Ishikawa (cell line): ENCODE results near the gene GAP43.

Experiments
- CEBPB ChIP-seq: IDR thresholded peaks from 2 replicates; pipeline ENCODE4 v1.6.1; 2012
- CREB1 ChIP-seq: IDR thresholded peaks from 2 replicates; pipeline ENCODE4 v1.6.1; 2012; ENCODE audit warnings: low read depth
- EP300 ChIP-seq: IDR thresholded peaks from 2 replicates; pipeline ENCODE4 v1.6.1; 2012; ENCODE audit warnings: borderline replicate concordance
- FOXM1 ChIP-seq: IDR thresholded peaks from 2 replicates; pipeline ENCODE4 v1.6.1; 2012; ENCODE audit warnings: low read depth, borderline replicate concordance
- RAD21 ChIP-seq: IDR thresholded peaks from 2 replicates; pipeline ENCODE4 v1.6.1; 2012; ENCODE audit warnings: low read depth
- REST ChIP-seq: IDR thresholded peaks from 2 replicates; pipeline ENCODE4 v1.6.1; 2012; ENCODE audit warnings: low read depth, mild to moderate bottlenecking
- TAF1 ChIP-seq: IDR thresholded peaks from 2 replicates; pipeline ENCODE4 v1.6.1; 2012; ENCODE audit warnings: low read depth, mild to moderate bottlenecking
- TCF12 ChIP-seq: IDR thresholded peaks from 2 replicates; pipeline ENCODE4 v1.6.1; 2012; ENCODE audit warnings: low read depth
- YY1 ChIP-seq: IDR thresholded peaks from 2 replicates; pipeline ENCODE4 v1.6.1; 2012; ENCODE audit warnings: low read depth

- TF ChIP-seq EP300, result no peak
- no peak for TF ChIP-seq CEBPB
- no peak for TF ChIP-seq TAF1
- TF ChIP-seq FOXM1, result no peak
- no peak for TF ChIP-seq YY1
- TF ChIP-seq TCF12, result no peak
- TF ChIP-seq REST, result no peak
- no peak for TF ChIP-seq CREB1
- TF ChIP-seq RAD21, result no peak
These were observed 89.6 kb downstream of the GAP43 start for GRCh38 chr3:115712871-115713270.
